Measurements from ENCODE around the gene ATP5F1C. TPM values are rescaled to one million over a fixed set of nuclear protein-coding genes. Genes with fewer than 3 reads are reported as not detected.

The ATP5F1C gene
- total RNA-seq, 1 experiment from 2014 or later = 189 TPM

- ATAC-seq (peak; percentile 91), DNase-seq (ENCODE audit: low read depth, low spot score) (no peak)
- in situ Hi-C loops (cut with HindIII; ENCODE audit: low pct_unique_long_range_greater_than_20kb, low sequenced_read_pairs) (no loop called here), intact Hi-C loops (cut with micrococcal nuclease; ENCODE audit: unreplicated experiment) (no loop called here)
- POLR2A ChIA-PET = no interaction called here
- TF ChIP-seq, protein P1, sequence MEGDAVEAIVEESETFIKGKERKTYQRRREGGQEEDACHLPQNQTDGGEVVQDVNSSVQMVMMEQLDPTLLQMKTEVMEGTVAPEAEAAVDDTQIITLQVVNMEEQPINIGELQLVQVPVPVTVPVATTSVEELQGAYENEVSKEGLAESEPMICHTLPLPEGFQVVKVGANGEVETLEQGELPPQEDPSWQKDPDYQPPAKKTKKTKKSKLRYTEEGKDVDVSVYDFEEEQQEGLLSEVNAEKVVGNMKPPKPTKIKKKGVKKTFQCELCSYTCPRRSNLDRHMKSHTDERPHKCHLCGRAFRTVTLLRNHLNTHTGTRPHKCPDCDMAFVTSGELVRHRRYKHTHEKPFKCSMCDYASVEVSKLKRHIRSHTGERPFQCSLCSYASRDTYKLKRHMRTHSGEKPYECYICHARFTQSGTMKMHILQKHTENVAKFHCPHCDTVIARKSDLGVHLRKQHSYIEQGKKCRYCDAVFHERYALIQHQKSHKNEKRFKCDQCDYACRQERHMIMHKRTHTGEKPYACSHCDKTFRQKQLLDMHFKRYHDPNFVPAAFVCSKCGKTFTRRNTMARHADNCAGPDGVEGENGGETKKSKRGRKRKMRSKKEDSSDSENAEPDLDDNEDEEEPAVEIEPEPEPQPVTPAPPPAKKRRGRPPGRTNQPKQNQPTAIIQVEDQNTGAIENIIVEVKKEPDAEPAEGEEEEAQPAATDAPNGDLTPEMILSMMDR (IDR thresholded peaks at IDR 0.05) = no peak
- TF ChIP-seq, protein P2, sequence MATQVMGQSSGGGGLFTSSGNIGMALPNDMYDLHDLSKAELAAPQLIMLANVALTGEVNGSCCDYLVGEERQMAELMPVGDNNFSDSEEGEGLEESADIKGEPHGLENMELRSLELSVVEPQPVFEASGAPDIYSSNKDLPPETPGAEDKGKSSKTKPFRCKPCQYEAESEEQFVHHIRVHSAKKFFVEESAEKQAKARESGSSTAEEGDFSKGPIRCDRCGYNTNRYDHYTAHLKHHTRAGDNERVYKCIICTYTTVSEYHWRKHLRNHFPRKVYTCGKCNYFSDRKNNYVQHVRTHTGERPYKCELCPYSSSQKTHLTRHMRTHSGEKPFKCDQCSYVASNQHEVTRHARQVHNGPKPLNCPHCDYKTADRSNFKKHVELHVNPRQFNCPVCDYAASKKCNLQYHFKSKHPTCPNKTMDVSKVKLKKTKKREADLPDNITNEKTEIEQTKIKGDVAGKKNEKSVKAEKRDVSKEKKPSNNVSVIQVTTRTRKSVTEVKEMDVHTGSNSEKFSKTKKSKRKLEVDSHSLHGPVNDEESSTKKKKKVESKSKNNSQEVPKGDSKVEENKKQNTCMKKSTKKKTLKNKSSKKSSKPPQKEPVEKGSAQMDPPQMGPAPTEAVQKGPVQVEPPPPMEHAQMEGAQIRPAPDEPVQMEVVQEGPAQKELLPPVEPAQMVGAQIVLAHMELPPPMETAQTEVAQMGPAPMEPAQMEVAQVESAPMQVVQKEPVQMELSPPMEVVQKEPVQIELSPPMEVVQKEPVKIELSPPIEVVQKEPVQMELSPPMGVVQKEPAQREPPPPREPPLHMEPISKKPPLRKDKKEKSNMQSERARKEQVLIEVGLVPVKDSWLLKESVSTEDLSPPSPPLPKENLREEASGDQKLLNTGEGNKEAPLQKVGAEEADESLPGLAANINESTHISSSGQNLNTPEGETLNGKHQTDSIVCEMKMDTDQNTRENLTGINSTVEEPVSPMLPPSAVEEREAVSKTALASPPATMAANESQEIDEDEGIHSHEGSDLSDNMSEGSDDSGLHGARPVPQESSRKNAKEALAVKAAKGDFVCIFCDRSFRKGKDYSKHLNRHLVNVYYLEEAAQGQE (IDR thresholded peaks at IDR 0.05; ENCODE audit: insufficient read depth in 1 of 2, low read depth in 2 of 2, low read length in 1 of 2) = peak in 1 of 2 experiments; percentile 10; a peak in 1 of 4 replicates
- TF ChIP-seq SIN3A (IDR thresholded peaks at IDR 0.05; ENCODE audit: borderline replicate concordance, insufficient read depth, low read depth, low read length) (no peak), POLR2AphosphoS5 (IDR thresholded peaks at IDR 0.05; ENCODE audit: low read depth, low read length) (peak; percentile 79)
- Histone ChIP-seq H3K27me3 (ENCODE audit: control insufficient read depth, insufficient read depth, low read length) (no peaks in the 10 kb centered on the region), H3K9me3 (ENCODE audit: control insufficient read depth, insufficient read depth, low read depth, low read length) (no peaks in the 10 kb centered on the region), H3K36me3 (ENCODE audit: control insufficient read depth, insufficient read depth, low read length) (no peaks in the 10 kb centered on the region; the same call in 1 of the 2 replicates), H3K4me1 (ENCODE audit: control insufficient read depth, insufficient read depth, low read length) (peaks cover 4% of the 10 kb centered on the region; the same call in 1 of the 2 replicates), H3K27ac (ENCODE audit: low read length) (peak within 1 kb of the TSS; percentile 76), H3K4me3 (ENCODE audit: low read depth in 2 of 2, low read length in 2 of 2) (peak within 1 kb of the TSS; percentile 90 to 91)
- CTCF ChIA-PET = interaction anchor here (0.7 to 1.0 kb wide), 2 partner anchors 293 to 1484 kb away, joined by 3 to 5 read pairs; no protein-coding TSS in a partner anchor
- BruUV-seq (replicated peaks) = no TSS peak
These were observed 30.5 kb downstream of the ATP5F1C start, which contains the start of gene TAF3 for GRCh38 chr10:7818295-7819120. Gene TAF3 (plus strand): TSS chr10:7818505. CDS start chr10:7818710, 205 bp downstream.

DNA sequence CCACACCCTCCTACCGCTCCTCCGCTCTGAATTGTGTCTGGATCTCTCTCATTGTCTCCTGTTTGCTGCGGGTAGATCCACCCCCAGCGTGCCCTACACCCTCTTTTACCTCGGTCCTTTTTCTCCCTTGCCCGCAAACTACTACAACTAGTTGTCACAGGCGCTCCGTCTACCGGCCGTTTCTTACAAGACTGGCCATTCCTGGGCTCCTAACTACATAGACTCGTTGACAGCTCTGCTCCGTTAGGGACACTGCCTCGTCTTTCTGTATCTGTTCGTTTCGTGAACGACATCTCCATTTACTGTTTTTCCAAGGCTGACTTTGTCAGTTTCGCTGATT lies 31.1 kb downstream of the ATP5F1C start:
- intact Hi-C loops (cut with micrococcal nuclease; ENCODE audit: unreplicated experiment) = no loop called here

More for the DNA sequence above, 31.1 kb downstream of the ATP5F1C start:
- no peaks in the 10 kb centered on the region; the same call in 1 of the 2 replicates for H3K36me3 ChIP-seq (ENCODE audit: control insufficient read depth, insufficient read depth, low read length)
- BruUV-seq (replicated peaks) = no TSS peak
- TF ChIP-seq, protein P1 (IDR thresholded peaks at IDR 0.05) = peak; percentile 47
- TF ChIP-seq SIN3A (IDR thresholded peaks at IDR 0.05; ENCODE audit: borderline replicate concordance, insufficient read depth, low read depth, low read length) = no peak
- peaks cover 4% of the 10 kb centered on the region; the same call in 1 of the 2 replicates for H3K4me1 ChIP-seq (ENCODE audit: control insufficient read depth, insufficient read depth, low read length)
- no peak for DNase-seq (ENCODE audit: low read depth, low spot score)
- ATAC-seq = peak; percentile 78
- peak overlapping the region; percentile 90 to 91 for H3K4me3 ChIP-seq (ENCODE audit: low read depth in 2 of 2, low read length in 2 of 2)
- no peaks in the 10 kb centered on the region for H3K9me3 ChIP-seq (ENCODE audit: control insufficient read depth, insufficient read depth, low read depth, low read length)
- in situ Hi-C loops (cut with HindIII; ENCODE audit: low pct_unique_long_range_greater_than_20kb, low sequenced_read_pairs) = no loop called here
- ChIA-PET POLR2A (no interaction called here), CTCF (interaction anchor here (1.0 kb wide), 1 partner anchor 294 kb away, joined by 5 read pairs; no protein-coding TSS in a partner anchor)
- peak overlapping the region; percentile 34; the same call in 1 of the 2 replicates for H3K27ac ChIP-seq (ENCODE audit: low read length)
- H3K27me3 ChIP-seq (ENCODE audit: control insufficient read depth, insufficient read depth, low read length) = no peaks in the 10 kb centered on the region
